HG02588 (cell line): ENCODE measurements around the gene P4HA2.

Source experiments
- ATAC-seq: cut with Tn5 transposase; IDR thresholded peaks from one replicate; pipeline ENCODE4 v1.9.1; 2021; ENCODE audit warnings: mild to moderate bottlenecking, moderate library complexity; ENCODE audit not compliant: unreplicated experiment

The P4HA2 gene

DNA sequence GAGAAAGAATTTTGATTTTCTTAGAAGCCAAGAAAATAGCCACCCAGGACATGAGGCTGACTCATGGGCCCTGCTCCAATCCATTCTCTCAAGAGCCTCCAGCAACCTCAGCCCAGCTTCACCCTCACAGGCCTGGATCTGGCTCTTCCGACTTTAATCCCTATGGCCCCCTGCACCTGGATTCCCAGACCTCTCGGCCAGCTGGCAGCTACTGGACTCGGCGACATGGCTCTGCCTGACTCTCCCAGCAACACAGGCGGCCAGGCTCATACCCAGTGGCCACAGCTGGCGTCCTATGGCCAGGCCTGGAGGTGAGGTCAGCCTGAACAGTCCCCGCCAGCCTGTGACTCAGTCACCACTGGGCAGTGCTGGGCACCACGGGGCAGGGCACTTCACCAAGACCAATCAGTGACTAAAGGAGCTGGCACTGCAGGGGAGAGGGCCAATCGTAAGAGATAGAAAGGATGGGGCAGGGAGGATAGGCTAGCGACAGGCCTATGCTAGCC, 23.6 kb upstream of the P4HA2 start:
- no peak for ATAC-seq

DNA sequence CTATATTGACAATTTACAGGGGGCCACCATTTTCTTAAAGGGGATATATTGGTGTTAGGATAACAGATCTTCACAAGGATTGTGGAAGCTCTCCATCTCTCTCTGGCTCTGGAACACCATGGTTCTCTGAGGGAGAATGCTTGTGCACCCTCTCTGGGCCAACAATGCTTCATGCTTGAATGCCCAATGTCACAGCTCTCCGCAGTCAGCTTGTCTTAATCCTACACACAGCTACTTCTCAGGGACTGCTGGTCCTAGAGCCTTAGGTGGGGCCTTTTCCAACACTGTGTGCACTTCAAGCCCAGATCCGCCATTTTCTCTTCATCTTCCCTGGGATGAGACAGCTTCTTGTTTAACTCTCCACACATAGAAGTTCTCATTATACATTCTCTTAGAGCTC, 22.9 kb upstream of the P4HA2 start:
- no peak for ATAC-seq

DNA sequence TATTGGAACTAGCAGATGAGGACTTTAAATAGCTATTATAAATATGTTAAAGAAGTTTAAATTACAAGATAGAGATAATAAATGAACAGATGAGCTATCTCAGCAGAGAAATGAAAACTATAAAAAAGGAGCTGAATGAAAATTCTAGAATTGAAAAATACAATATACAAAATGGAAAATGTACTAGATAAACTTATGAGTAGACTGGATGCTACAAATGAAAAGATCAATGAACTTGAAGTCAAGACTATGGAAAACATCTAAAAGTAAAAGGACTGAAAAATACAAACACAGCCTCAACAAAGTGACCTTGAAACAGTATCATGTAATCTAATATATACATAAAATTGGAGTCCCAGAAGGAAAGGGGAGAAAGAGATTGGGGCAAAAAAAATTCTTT, 19.2 kb upstream of the P4HA2 start:
- no peak for ATAC-seq

DNA sequence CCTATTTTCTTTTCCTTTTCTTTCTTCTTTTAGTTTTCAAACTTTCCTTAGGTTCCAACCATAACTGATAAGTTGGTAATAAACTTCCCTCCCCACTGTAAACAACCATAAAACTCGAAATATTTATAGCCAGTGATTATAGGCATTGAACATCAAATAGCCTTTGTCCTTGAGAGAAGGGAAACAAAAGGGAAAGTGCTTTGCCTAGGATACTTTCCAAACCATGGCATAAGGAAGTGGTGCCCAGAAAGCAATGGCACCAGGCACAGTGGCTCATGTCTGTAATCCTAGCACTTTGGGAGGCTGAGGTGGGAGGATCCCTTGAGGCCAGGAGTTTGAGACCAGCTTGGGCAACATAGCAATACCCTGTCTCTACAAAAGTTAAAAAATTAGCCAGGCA, 17.9 kb upstream of the P4HA2 start:
- no peak for ATAC-seq

DNA sequence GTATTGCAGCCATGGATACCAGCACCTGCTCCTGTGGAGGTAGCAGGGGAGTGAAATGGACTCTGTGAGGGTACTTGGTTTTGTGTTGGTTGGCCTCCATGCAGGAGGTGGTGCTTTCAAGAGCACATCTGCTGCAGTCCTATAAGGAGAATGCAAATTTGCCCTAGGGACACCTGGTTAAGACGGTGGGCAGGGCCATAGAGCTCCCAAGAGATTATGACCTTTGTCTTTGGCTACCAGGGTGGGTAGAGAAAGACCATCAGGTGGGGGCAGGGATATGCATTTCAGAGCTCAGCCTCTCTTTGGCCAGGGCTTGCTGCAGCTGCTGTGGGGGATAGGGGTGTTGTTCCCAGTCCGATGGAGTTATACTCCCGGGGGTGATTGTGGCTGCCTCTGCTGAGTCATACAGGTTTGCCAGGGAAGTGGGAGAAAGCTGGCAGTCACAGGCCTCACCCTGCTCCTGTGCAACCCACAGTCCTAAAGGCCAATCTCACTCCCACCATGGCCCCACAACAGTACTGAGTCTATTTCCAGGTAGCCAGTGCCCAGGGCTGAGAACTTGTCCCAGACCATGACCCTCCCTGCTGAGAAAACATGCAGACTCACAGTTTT, 15.8 kb upstream of the P4HA2 start:
- ATAC-seq, result no peak

DNA sequence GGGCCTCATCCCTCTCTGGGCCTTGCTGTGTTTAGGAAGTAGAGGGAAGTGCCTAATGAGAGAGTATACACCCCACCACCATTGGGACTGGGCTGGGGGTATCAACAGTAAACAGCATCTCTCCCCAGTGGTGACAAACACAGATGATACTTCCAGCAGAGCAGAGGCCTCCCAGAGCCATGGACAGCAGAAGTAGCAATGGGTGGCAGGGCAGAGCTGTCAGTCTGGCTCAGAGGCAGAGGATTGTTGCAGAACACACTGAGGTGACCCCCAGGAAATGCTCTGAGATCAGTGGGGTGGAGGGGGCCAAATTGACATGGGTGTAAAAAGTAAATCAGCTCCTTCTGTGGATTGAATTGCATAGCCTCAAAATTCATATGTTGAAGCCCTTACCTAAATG, 12.1 kb upstream of the P4HA2 start:
- no peak for ATAC-seq

DNA sequence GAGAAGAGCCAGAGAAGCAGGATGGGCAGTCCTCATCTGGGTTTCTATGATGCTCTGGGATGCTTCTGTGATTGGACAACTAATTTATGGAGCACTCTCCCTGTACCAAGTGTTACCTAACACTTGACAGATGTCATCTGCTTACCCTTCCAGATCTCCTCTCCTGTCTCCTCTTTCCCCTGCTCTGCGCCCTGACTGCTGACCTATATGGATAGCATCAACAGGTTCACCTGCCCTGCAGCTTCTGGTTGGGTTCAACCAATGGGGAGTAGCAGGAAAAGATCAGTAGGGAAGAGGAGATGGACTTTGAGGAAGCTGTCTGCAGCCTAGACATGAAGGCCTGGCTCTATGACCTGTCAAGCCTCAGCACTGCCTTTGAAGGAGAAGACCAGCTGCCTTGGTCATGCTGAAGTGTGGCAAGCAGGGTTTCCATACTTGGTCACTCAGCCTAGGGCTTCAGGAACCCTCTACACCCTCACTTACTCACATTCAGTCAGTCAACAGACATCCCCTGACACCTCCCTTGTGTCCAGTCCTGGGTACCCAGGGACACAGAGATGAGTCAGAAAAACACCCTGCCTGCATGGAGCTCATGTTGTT, 11.3 kb upstream of the P4HA2 start:
- no peak for ATAC-seq

DNA sequence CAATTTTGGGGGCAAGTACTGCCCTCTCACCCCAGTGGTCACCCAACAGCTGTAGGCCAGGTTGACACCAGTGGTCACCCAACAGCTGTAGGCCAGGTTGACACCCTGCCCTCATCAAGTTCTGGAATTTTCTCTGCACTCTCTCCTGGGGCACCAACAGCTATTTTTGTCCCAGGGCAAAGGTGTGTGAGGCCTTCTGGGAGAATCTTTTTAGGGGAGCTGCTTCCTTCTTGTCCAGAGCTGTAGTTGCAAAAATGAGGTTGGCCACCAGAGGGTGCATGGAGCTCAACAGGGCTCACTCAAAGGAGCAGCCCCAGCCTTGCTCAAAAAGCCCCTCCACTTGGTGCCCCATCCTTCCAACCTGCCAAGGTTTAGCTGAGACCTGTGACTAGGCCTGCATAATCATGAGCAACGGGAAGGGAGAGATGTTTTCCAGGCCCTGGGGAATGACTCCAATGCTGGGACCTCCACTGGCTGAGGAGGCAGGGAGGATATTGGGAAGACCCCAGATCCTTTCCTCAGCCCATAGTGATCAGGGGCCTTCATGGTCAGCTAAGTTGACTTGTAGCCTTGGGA, 10.6 kb upstream of the P4HA2 start:
- no peak for ATAC-seq

DNA sequence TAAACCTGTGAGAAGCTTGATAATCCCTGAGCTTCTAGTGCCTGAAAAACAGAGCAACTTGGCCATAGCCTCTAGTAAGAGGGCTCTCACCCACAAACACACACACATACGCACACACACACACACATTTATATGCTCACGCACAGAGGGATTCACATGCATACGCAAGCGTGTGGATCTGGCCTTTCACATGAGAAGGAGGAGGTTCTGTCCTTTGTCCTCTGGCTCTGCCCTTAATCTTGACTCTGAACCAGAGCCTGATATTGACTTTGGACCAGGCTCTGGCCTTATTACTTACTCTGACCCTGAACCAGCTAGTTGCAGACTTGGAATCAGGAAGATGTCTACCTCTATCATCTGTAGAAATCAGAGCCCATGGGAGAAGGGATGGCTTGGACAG, 10.0 kb upstream of the P4HA2 start:
- ATAC-seq, result no peak

DNA sequence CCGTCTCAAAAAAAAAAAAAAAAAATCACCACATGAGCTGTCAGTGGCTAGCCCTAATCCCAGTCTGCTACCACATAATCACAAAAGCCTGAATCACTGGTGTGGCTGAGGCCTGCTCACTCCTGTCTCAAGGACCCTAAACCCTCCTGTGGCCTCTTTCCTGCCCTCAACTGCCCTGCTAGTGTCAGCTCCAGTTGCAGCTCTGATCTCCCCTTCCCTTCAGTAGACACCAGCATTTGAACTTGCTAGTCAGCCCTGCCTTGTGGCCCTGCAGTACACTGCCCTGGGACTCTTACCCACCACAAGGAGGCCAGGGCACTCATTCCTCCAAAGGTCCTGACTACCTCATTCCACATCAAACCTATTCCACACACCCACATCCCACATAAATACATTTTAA, 9.5 kb upstream of the P4HA2 start:
- no peak for ATAC-seq

DNA sequence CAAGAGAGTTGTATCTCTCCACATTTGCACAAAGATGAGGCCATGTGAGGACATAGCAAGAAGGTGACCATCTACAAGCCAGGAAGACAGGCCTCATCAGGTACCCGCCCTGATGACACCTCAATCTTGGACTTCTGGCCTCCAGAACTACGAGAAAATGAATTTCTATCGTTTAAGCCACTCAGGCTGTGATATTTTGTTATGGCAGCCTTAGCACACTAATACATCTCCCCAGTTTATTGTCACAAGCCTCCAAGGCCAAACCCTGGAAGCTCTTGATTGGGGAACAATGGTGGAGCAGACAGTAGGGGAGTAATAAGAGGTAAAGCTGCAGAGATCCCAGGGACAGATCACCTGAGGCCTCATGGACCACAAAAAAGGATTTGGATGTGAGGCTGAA, 7.7 kb upstream of the P4HA2 start:
- ATAC-seq, result no peak

DNA sequence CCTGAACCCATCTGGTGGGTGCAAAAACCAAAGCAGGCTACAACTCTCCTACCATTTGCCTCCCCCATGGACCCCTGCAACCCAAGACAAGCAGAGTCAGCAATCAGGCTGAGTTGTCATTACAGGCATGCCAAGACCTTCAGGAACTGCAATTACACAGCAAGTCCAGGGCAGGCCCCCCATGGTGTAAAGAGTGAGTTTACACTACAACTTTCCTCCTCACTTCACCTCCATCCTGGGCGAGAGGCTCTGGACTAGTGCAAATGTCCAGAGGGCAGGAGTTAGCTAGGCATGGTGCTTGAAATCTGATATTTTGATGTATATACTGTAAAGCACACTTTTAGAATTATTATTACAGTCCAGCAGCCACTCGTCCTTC, 7.0 kb upstream of the P4HA2 start:
- ATAC-seq, result no peak

DNA sequence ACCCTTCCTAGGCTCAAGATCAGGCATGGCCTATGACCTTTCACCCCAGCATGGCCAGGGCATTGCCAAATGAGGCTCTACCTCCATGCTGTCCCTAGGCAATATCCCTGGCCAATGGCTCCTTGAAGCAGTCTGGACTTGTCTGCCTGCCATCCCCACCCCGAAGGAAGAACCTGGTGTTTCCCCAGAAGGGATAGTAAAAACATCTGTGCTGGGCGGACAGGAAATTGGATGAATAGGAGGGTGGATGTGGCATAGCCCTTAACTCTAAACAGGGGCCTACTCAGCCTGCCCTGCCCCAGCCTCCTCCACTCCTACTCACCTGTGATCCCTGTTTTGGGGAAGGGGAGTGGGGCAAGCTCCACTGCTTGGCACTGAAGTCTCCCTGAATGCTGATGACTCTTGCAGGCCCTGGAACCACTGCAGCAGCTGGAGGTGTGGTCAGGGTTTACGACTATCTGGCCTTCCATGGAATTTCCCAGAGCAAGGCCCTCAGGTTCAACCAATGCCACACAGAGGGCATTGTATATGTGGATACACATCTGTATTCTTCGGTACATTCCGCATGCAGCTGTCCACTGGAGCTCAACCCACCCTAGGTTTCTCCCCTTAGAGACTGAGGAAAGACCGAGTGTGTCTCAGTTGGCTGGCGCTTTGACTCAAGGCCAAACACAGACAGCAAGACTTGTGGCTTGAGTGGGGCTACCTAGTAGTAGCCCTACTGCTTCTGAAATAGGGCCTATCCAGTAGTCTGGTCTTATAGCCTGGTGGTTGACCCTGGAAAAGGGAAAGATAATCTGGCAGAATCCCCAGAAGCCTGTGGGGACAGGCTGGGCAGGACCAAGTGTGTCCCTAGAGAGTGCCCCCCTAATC, 6.4 kb upstream of the P4HA2 start:
- ATAC-seq, result no peak

DNA sequence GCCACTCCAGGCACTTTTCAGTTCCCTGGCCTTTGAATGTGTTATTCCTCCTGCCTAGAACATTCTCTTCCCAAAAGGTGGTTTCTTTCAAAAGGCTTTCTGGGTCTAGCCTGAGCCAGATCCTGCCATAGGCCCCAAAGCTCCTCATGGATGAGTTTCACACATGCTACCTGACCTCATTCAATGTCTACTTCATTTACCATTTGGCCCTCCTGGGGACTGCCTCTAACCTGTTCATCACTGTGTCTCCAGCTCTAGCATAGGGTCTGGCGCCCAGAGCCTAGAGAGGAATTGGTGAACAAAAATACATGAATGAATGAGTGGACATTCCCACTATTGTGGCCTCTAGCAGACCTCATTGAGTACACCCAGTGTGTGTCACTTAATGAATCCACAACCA, 5.4 kb upstream of the P4HA2 start:
- no peak for ATAC-seq

DNA sequence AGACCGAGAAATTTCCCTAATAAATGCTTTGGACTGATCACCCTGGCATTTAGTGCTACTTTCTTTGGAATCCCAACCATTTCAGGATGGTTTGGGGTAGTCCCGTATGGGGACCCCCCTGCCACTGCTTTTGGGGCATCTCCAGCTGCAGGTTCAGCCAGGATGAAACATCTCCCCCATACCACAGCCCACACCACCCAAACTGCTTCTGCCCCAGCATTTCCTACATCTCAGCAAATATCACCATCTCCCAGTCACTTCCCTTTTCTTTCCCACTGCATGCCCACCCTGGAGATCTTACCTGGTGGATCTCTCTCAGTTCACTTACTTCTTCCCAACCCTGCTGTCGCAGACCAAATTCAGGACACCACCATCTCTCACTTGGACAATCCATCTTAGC, 4.8 kb upstream of the P4HA2 start:
- no peak for ATAC-seq

DNA sequence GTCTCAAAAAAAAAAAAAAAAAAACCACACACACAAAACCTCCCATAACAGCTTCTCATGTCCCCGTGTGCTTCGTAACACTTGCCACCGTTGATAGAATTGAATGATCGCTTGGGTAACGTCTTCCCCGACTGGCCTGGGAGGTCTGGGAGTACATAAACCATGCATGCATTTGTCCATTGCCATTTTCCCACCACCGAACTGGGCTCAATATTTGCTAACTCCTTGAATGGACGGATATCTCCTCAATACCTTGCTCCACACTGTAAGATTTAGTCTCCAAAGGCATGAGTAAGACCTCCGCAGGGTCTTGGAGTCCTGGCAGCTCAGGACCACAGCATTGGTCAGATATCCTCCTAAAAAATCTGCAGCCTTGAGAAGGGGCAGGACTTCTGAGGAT, 3.2 kb upstream of the P4HA2 start:
- ATAC-seq, result no peak

DNA sequence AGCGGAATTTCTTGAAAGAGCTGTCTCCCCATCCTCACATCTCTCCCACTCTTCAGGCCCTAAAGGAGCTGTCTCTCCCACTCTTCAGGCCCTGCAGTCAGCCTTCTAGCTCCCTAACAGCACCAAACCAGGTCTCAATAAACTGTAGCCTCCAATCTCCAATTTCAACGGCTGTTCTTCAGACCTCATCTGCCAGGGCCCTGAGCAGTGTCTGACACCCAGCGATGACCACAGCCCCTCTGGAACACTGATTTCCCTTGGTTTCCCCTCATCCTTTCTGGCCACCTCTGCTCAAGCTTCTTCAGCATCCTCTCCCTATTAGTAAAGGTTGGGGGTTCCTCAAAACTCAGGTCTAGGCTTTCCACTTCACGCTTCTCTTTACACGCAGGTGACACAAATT, 1.6 kb upstream of the P4HA2 start:
- ATAC-seq, result no peak

DNA sequence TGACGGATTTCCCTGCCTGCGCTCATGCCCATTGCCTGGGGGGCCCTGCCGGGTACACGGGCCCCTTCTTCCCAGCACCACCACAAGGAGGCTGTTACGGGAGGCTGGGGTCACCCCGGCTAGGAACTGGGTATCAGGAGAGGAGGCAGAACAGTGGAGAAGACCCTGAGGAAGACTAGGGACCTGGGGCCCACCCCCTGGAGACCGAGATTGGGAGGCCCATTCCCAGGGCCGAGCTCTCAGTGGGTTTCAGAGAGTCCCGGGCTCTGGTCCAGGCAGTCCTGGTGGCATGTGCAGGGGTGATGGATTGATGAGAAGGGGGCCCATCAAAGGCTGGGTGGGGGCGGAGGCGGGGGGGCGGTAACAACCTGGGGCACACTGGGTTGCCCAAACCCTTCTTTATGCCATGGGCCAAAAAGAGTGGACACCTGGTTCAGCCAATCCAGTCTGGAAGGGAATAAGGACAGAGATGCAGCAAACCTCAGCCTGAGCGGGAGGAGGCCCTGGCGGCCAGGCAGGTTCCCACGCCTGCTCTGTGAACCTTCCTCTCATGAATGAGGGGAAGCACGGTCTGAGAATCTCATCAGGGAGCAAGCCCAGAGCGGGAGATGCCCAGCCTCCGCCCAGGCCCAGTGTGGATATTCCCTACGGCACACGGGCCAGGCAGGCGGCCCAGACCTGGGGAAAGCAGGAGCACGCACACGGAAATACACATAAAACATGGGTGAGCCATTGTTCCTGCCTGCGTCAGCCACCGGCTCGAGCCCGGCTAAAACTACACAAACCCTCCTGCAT, 785 bp upstream of the P4HA2 start:
- no peak for ATAC-seq

DNA sequence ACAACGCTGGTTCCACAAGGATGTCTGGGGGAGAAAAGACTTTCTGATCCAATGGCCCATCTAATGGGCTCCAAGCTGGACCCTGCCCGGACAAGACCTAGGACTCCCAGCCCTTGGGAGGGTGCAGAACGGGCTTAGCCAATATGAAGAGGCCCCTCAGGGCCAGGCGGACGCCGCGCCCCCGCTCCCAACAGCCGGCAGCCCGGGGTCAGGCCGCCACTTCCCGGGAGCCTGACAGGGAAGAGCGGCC, 493 bp downstream of the P4HA2 start:
- ATAC-seq, result no peak

DNA sequence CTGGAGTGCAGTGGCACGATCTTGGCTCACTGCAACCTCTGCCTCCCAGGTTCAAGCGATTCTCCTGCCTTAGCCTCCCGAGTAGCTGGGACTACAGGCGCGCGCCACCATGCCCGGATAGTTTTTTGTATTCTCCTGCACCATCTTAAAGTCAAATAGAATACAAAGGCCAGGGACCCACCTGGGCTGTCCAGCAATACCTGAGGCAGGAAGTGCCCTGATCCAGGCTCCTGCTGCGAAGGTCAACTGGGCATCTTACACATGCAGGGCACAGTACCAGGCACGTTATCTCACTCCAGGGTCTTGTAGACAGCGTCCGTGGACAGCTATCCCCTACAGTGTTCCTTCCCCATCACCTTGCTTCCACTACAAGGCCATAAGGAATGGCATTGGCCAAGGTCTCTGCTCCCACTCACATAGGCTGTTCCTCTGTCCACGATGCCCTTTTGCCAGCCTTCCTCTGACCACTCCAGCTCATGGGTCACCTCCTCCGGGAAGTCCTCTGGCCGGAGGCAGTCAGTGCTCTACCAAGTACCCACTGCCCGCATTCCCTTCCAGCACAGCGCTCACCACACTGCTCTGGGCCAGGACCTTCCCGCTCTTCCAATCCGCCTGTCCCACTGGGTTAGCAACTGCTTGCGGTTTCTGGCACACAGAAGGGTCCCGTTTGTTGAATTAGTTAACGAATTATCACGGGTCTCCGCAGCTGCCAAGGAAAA, 978 bp downstream of the P4HA2 start:
- ATAC-seq, result no peak
